Left lung (tissue), 10 donors: ENCODE data around the gene CMC1. TPM values are rescaled to one million over a fixed set of nuclear protein-coding genes. Genes with fewer than 3 reads are reported as not detected.

Experiments used
- ATAC-seq: fragments of 200-7000 bp; cut with Tn5 transposase; one replicate; pipeline ENCODE4 v1.9.1; 2020; ENCODE audit warnings: moderate library complexity
- DNase-seq, 4 donors: peaks; one replicate each; pipeline ENCODE4 v3.0.0-alpha.2; 2013 to 2020
- H3K27ac ChIP-seq, 2 donors: fragments of 200-600 bp; sonication (generic) in 1 of 2; one replicate each; pipeline versions ENCODE4 v1.5.0 to v1.8.0; 2020 to 2021
- H3K27me3 ChIP-seq, 2 donors: fragments of 200-600 bp; sonication (generic) in 1 of 2; one replicate each; pipeline versions ENCODE4 v1.5.0 to v1.8.0; 2020 to 2021
- H3K36me3 ChIP-seq, 2 donors: fragments of 200-600 bp; sonication (generic) in 1 of 2; one replicate each; pipeline versions ENCODE4 v1.5.0 to v1.8.0; 2020 to 2021
- H3K4me1 ChIP-seq, 2 donors: fragments of 200-600 bp; one replicate each; pipeline ENCODE4 v1.8.0; 2021
- H3K4me3 ChIP-seq, 2 donors: fragments of 200-600 bp; sonication (generic) in 1 of 2; one replicate each; pipeline versions ENCODE4 v1.5.0 to v1.8.0; 2020 to 2021; ENCODE audit warnings: mild to moderate bottlenecking in 1 of 2
- H3K9me3 ChIP-seq, 2 donors: fragments of 200-600 bp; sonication (generic) in 1 of 2; one replicate each; pipeline versions ENCODE4 v1.5.0 to v1.8.0; 2020 to 2021
- intact Hi-C, 2 donors: fragments of 100-400 bp; cut with DNase I; formaldehyde crosslinking; loops; one replicate each; pipeline versions ENCODE4 v1.11.2 to v1.14.2; 2022
- polyA plus RNA-seq, 6 donors: library from polyadenylated mRNA; unstranded; fragments of 120-200 nt; gene quantifications; one replicate each; pipeline ENCODE4 v1.2.1, GENCODE V29; 2013; ENCODE audit not compliant: insufficient read length in 6 of 6
- total RNA-seq, 2 donors: library from RNA; stranded (reverse); fragmentation: NEBNext Ultra II Directional; extraction: Animal tissue kit (Norgen Biotek cat#: 25700); gene quantifications; one replicate each; pipeline ENCODE4 v1.2.1, GENCODE V29; 2021
- TF ChIP-seq, protein P1 (sequence below), 2 donors: fragments of 200-600 bp; sonication (generic) in 1 of 2; IDR thresholded peaks; one replicate each; pipeline versions ENCODE4 v1.5.0 to v1.8.0; 2021; ENCODE audit warnings: antibody characterized with exemption in 2 of 2
- donor health status: DM: no; HTN: yes; CAD: no.
- donor health status: DM: no; HTN: no; CAD: no.

The CMC1 gene
- total and polyA plus RNA-seq, 8 donors = 18.6 to 34.5 (median 26.9) TPM

DNA sequence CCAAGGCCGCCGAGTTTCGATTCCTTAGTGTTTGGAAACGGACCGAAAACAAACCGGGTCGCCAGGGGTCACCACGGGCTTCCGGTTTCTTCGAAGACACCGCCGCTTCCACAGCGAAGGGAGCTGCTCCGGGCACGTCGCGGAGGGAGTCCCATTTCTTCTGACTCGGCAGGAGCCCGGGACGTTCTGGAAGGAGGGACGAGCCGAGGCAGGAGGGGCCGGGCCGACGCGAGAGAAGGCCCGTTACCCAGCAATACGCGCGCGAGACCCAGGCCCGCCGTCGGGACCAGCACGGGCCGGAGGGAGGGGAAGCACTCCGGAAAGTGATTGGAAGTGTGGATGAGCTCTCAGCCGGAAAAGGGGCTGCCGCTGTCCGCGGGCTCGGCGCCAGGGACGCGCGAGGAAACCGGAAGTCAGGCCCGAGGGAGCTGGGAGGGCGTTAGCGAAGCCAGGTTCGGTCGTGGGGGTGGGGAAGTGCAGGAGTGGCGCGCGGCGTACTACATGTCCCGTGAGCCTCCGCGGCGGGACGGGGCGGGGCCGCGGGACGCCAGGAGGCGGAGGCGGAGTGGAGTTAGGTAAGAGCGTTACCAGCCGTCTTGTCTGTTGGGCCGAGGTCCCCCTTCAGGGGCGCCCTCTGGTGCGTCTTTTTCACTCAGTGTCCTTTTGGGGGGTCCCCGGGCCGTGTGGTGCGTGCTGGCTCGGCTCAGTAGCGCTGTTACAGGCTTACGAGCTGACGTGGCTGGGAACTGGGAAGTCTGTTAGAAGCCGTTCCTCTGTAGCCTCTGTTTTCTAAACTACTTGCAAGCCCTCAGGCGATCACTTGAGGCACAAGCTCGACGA, 107.4 kb downstream of the CMC1 start, which contains the start of the genes AZI2 and ZCWPW2:
Gene AZI2, minus strand, starts transcription at position 196 of the 840 bp plus-strand sequence. CDS start 8,207 bp downstream, outside the sequence.
Gene ZCWPW2, plus strand, starts transcription at position 93 of the 840 bp plus-strand sequence. CDS start 64,348 bp downstream, outside the sequence.
- Histone ChIP-seq H3K27ac (peak within 1 kb of the TSS; percentile 100), H3K4me1 (peaks cover 22 to 55% of the 10 kb centered on the region in 2 donors), H3K4me3 (peak within 1 kb of the TSS; percentile 69 to 74), H3K9me3 (peaks cover 0 to 19% of the 10 kb centered on the region in 2 donors), H3K27me3 (no peaks in the 10 kb centered on the region), H3K36me3 (peaks cover 0 to 16% of the 10 kb centered on the region in 2 donors)
- peak; percentile 98 for ATAC-seq
- intact Hi-C loops = no loop called here
- TF ChIP-seq, protein P1, sequence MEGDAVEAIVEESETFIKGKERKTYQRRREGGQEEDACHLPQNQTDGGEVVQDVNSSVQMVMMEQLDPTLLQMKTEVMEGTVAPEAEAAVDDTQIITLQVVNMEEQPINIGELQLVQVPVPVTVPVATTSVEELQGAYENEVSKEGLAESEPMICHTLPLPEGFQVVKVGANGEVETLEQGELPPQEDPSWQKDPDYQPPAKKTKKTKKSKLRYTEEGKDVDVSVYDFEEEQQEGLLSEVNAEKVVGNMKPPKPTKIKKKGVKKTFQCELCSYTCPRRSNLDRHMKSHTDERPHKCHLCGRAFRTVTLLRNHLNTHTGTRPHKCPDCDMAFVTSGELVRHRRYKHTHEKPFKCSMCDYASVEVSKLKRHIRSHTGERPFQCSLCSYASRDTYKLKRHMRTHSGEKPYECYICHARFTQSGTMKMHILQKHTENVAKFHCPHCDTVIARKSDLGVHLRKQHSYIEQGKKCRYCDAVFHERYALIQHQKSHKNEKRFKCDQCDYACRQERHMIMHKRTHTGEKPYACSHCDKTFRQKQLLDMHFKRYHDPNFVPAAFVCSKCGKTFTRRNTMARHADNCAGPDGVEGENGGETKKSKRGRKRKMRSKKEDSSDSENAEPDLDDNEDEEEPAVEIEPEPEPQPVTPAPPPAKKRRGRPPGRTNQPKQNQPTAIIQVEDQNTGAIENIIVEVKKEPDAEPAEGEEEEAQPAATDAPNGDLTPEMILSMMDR (IDR thresholded peaks at IDR 0.05) = no peak
- peak; percentile 97 to 99 (median 98) for DNase-seq

DNA sequence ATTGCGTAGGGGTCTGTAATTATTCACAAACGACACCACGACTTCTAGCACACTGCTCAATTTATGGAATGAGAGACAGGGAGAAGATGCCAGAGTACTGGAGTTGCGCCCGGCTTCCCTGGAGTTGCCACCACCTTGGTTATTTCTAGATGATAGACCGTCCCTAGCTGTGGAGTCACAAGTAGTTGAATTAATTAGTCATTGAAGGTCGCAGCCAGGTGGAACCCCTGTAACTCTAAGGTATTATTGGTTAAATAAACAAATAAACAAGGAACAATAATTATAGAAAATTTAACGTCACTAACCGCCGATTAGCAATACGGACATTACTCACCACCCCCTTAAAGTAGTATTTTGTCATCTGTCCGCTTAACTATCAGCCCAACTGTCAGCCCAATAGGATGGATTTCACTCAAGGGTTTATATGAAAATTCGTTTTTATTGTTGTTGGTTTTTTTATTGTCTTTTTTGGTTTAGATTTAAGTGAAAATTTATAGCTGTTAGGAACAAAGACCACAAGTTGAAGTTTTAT, 108.1 kb downstream of the CMC1 start:
- TF ChIP-seq, protein P1 (IDR thresholded peaks at IDR 0.05) = no peak
- ATAC-seq = peak; percentile 2
- Histone ChIP-seq H3K4me1 (peaks cover 22 to 48% of the 10 kb centered on the region in 2 donors), H3K36me3 (peaks cover 0 to 17% of the 10 kb centered on the region in 2 donors), H3K9me3 (peaks cover 0 to 21% of the 10 kb centered on the region in 2 donors), H3K27ac (peak overlapping the region; percentile 100), H3K27me3 (no peaks in the 10 kb centered on the region), H3K4me3 (peak overlapping the region; percentile 69 to 74)
- DNase-seq = peak in 1 of 4 donors; percentile 43
- intact Hi-C loops = no loop called here

Other genes with a start within 250 kb of the CMC1 start
- 1 to 10 TPM in 1 of 2 donors, under 1 TPM in 1; 0.84 to 1.9 TPM for gene ZCWPW2, start 107.1 kb downstream of the CMC1 start, total RNA-seq
- gene ZCWPW2, start 107.1 kb downstream of the CMC1 start, polyA plus RNA-seq = 1 to 10 TPM; 2.0 to 3.4 (median 2.5) TPM
- gene AZI2, start 107.2 kb downstream of the CMC1 start, total RNA-seq = 10 to 100 TPM; 70.6 to 83.2 TPM
- gene AZI2, start 107.2 kb downstream of the CMC1 start, polyA plus RNA-seq = 100 to 1,000 TPM; 106 to 154 (median 117) TPM